COR-L47 (cell line): Measurements from ENCODE around the gene CMIP.

Source experiments
- DNase-seq: peaks from one replicate; lab custom pipeline; 2025; lab: John Stamatoyannopoulos, UW

Gene CMIP

DNA sequence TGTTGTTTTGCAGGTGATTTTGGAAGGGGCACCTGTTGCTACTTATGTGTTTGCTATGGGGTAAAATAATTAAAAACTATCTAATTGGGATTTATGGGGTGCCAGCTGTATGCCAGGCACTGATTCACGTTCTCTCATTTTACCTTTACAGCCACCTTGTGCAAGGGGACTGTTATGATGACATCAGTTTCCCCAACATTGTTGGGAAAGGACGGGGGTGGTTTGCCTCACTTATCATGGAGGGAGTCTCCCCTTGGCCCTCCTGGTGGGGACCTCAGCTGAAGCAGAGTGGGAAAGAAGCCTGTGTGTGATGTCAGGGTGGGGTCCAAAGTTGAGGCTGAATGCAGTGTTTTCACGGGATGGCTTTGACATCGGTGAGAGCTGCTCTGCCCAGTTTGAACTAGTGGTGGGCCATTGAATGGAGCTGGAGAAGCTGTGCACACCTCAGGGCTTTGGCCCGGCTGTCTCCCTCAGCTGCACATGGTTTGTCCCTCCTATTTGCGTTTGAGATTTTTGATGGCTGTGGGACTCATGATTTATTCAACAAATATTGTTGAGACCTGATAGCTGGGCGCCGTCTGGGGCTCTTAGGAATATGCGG is 36.1 kb downstream of the CMIP start:
- DNase-seq: no peak

DNA sequence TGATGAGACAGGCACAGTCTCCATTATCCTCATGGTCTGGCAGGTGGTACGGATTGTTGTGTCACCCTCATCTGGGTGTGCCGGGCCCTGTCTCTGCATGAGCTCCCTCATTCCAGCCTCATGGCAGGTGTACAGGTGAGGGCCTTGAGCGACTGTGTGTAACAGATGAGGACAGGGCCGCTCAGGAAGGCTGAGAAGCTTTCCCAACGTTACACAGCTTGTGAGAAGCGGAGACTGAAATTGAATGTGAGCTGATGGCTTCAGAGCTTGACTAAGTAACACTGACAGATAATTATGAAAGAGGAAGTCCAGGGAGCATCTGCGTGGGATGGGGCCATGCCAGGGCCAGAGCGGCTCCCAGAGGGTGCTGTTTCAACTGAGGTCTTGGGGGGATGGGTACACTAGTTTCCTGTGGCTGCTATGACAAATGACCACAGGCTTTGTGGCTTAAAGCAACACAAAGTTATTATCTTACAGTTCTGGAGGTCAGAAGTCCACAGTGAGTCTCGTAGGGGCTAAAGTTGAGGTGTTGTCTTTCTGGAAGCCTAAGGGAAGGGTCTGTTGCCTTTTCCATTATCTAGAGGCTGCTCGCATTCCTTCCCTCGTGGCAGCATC is 36.7 kb downstream of the CMIP start:
- DNase-seq: no peak

DNA sequence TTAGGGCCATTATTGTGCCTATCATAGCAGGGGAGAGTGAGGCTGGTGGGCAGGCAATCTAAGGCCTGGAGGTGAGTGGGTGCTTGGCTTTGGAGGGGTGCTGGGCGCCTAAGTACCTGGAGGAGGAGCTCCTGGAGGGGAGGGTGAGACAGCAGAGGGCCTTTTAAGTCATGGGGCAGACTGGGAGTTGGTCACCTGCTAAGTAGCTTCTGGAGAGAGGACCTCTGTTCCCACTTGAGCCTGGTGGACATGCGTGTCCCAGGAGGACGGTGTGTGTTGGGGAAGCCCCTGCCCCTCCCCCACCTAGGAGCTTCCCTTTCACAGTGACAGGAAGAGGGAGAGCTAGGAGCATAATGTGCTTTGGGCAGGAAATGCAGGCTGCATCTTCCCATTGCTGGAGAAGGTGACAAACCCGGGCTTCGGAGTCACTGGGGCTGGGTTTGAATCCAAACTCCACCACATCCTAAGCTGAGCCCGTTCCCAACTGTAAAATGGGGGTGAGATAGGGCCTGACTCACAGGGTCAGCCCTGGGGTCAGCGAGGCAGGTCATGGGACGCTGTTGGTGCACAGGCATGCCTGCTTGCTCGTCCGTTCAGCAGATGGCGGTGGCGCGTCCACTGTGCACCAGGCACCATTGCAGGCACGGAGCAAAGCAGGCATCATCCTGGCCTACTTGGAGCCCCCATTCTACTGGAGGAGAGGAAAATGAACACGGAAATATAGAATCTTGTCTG is 37.9 kb downstream of the CMIP start:
- DNase-seq: no peak

DNA sequence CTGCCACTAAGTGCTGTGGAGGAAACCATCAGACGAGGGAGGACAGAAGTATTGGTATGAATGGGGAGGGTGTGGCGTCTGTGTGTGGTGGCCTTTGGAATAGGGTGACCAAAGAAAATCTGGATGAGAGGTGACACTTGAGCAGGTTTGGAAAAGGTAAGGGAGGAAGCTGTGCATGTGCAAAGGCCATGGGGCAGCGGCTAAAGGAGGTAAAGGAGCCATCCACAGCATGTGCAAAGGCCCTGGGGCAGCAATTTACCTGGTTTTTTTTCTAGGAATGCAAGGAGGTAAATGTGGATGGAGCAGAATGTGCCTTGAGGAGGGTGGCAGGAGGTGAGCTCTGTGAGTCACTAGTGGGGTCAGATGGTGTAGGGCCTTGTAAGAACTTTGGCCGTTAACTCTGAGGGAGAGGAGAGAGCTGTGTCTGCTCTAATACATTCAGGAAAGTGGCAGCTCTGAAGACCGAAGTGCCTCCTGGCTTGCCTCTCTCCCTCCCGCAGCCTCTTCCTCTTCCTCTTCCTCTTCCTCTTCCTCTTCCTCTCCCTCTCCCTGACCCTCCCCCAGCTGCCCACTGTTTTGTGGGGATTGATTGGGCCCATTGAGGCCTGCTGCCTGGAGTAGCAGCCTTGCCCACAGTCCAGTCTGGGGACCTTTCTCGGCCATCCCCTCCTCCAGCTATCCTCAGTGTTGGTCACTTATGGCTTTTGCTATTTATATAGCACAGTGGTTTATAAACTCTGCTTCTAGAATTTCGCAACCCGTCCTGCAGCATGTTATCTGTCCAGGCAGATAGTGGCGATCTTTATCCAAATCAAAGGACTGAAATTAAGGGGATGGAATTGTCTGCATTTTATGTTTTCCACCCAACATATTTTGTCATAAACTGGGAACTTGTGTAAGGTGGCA is 38.7 kb downstream of the CMIP start:
- no peak for DNase-seq

DNA sequence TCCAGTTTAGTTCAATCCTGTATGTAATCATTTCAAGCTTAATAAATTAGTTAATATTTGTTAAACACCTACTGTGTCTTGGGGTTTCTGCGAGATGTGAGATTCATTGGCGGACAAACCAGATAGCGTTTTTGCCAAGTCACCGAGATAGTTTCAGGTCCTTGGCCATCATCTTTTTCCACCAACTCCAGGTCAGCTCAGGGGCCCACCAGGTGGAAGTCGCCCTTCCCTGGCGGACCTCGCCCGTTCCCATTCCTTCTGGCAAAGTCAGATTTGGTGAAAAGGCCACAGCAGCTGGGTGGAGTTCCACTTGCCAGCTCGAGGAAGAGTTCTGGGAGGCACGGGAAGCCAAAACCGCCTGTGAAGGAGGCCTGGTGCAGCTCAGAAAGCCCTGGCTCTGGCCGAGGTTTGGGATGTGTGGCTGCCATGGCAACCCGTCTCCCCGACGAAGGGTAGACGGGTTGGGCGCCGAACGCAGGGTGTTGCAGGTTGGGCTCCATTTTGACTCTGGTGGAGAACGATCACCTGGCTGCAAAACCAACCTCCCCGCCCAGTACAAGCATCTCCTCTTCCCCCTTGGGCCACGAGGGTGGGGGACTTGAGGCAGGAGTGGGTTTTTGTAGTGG is 39.5 kb downstream of the CMIP start:
- DNase-seq: no peak

DNA sequence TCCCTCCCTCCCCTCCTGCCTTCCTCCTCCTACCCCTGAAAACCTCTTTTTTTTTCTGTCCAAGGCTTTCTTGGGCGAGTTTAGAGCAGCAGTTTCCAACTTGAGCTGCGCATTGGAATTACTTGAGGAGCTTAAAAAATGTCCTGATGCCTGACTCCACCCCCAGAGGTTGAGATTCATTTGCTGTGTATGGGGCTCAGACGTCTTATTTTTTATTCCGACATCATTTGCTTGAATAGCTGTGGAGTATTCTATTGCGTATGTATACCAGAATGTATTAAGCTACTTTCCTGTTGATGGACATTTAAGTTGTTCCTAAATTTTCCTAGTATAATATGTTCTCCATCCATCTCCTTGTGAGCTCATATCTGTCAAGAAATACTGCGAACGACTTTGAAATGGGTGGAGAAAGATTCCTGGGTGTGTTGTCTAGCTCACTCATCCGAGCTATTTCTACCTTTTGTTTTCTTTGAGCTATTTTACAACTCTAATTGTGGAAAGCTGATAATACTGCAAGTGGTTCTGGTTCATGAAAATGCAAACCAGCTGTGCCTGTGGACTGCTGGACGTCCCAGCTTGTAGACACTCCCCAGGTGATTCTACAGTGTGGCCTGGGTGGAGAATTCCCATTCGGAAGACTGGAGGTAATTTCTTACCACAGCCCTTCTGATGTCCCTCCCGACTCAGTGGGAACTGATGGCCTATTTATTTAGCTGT is 40.5 kb downstream of the CMIP start:
- DNase-seq: no peak

DNA sequence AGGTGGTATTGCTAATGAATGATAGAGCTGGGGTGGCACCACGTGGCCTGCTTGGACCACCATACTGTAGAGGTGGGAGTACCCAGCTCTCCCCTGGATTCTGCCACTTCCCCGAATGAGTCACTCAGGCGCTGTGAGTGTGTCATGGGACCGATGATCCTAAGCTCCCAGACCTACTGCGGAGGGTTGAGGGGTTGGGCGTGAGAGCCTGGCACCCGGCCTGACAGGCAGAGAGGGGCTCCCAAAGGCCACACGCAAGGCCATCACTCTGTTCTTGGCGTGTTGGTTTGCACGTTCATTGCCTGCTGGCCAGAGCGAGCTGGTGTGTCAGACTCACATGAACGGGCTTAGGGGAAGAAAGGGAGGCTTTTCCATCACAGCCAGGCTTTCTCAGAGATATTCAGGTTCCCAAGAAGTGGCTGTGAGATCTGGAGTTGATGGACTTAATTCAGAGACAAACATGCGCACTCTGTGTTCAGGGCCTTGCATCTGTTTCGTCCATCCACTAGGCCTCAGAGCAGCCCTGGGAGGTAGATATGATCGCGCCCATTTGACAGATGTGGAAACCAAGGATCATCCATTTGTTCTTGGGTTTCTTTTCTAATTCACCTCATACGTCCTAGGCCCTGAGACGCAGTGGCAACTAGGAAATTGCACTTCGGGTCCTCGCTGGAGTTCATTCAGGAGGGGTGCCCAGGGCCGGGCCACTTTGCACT is 41.4 kb downstream of the CMIP start:
- DNase-seq: no peak

DNA sequence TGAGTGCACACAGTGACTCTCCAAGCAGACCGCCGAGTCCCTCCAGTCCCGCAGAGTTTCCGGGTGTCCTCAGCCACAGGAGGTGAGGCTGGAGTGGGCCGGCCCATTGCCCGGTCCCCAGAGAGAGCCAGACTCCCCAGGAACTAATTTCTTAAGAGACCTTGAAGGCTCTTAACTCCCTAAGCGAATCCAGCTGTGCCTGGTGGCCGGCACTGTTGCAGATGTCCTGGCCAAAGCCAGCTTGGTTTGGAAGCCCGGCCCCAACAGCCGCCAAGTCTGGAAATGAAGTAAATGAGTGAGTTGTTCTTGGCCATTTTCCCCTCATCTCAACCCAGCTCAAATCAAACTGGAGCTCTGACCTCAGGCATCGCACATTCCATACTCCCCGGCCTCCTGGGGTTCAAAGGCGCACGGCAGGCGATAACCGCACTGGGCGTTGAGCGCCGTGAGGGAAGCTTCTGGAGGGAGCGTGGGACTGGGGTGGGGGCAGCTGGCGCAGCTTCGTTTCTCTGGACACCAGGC is 42.0 kb downstream of the CMIP start:
- no peak for DNase-seq

DNA sequence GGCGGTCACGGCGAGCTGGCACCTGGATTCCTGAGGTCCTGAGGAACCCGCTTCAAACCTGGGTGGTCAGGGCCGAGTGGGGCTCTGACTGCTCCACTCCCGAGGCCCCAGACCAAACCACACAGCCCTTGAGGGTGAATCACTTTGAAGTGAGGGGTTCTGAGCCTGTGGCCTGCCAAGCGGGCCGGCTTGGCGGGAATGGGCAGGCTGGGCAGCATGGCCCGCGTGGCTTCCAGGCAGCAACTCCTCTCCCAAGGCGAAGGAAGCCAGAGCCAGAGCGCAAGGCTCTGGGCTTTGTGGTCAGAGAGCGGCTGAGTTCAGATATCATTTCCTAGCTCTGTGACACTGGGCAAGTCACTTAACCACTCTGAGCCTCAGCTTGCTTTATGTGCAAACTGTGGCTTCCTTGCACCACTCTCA is 42.7 kb downstream of the CMIP start:
- DNase-seq: no peak

DNA sequence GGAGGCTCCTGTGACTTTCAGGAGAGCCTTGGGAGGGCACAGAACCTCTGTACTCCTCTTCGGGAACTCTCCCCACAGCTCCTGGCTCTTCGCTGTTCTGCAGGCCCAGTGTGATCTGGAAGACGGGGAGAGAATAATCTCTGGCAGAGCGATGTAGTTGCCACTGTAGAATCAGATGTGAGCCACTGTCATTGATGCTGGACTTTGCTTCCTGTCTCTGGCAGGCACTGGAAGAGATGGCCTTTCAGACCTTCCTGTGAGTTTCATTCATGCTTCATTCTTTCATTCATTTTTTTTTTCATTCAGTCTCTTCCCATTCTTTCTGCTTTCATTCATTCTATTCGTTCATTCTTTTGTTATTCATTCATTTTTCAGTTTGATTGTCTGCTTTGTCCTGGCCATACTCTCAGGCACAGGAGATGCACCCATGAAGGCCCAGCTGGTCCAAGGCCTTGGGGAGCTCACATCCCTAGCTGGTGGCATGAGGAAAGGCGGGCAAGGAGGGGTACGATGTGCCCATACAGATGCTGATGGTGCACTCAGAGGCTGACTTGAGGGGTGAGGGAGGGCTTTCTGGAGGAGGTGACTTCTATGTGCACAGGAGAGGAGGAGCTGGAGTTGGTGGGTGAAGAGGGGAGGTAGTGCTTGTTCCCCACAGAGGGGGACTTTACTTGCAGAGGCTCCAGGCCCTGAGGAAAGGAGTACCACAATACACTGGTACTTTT is 44.2 kb downstream of the CMIP start:
- no peak for DNase-seq

DNA sequence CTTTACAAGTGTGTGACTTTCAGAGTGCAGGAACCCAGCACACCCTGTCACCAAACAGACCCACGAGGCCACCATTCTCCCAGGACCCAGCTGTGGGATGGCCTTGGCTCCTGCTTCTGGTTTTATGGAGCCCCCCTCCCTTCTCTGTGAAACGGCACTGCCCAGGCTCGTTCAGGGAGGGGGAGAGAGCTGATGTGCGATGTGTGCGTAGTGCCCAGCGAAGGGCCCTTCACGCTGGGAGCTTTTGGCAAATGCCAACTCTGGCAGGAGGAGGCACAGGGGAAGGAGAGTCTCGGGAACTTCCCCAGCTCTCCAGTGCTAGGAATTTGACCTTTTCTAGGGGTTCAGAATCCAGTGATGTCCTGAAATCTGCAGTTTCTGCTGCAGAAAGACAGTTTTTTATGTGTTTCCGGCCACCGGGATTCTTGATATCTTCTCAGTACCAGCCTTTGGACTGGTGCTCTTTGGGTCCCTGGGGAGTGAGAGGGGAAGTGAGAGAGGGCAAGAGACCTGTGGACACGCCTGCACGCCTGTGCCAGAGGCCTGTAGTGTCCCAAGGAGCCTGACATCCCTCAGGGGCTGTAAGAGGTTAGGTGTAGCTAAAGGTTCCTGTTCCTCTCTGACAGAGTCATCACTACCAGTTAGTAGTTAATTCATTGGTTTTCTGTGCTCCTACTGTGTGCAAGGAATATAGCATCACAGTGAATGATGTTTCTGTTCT is 45.1 kb downstream of the CMIP start:
- DNase-seq: no peak

DNA sequence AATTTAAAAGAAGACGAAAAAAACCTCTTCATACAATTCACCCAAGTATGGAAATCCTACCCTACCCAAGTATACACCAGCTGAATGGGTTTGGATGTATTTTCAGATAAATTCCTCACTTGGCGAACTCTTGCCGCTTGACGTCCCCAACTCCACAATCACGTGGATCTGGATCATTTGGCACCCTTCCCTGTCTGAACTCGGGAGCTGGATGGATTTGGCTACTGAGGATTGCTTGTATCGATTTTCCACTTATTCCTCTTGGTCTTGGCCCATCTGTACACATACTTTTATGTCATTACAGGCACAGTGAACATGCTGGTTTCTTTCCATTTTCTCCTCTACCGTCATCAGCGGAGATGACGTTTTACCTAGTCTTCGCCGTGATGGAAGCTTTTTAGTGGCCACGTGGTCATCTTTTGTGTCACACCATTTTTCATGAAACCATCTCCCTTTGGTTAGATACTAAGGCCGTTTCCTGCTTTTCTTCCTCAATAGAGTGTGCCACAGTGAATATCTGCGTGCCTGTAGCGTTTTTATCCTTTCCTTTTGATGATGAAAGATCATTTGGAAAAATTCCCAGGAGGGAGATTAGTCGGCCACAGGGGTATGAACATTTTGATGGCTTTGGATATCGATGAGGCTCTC is 47.1 kb downstream of the CMIP start:
- no peak for DNase-seq

DNA sequence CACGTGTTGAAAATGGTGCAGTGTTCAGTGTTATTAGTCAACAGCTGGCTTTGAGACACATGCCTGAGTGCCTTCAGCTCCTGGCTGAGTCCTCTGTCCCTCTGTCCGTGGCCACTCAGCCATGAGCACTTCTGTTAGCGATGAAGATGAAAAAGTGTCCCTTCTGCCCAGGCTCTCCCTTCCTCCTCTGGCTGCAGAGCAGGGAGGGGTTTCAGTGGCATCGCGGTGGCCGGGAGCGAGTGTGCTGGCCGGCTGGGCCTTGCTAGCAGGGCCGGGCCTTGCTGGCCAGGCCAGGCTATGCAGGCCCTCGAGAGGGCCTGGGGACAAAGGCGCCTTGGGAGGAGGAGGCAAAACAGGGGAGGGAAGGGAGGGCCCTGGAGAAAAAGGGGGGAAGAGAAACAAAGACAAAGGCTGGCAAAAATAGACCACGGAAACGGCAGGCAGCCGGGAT is 47.7 kb downstream of the CMIP start:
- no peak for DNase-seq

DNA sequence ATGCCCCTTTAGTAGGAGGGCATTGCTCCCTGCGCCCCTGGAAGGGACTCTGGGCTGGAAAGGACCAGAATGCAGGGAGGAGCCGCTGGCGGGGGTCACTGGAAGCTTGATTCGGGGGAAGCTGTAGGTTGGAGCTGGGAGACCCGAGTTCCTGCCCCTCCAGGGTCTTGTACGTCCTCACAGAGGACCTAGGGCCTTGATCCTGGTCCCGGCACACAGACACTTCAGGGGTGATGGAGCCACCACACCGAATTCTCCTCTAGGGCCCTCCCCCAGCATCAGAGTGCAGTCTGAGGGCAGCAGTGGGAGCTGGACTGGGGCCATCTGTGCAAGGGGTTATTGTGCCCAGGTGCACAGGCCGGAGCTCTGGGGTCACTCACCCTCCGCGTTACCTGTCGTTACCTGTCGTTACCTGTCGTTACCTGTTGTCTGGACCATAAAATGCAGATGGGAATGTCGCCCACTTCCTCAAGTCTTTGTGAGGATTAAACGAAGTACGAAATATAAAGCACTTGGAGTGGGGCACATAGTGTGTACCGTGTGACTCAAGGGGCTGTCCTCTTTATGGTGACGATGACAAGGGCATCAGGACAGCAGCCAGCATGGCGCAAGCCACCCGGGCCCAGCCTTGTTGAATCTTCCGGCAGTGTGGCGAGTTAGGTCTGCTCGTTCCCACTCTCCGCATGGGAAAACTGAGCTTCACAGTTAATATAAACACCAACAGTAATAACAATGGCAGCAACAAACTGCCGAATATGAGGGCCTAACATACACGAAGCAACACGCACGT is 48.6 kb downstream of the CMIP start:
- no peak for DNase-seq

DNA sequence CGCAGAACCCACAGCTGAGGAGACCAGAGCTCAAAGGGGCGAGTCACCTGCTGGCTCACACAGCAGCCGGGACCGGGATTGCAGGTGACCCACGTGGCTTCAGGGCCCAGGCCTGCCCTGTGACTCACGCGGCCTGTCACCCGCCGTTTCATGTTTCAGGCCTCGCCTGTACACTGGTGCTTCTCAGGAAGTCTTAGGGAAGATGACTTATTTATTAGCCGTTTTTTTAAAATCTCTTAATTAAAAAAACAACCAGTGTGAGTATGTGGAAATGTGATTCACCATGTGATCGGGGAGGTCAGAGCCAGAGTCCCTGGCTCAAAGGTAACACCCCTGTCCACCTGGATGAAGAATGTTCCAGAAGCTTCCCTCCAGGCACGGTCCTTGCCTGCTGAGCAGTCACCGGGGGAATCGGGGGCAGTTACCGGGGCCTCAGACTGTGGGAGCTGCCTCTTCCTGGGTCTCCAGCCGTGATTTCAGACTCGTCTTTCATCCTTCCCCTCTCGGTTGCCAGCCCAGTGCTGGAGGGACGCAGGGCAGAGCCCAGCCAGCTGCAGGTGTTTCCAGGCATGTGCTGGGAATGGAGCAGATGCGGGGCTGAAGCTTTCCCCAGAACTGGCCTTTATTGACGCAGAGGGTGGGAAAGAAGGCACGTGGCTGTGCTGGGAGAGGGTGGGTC is 49.3 kb downstream of the CMIP start:
- DNase-seq: no peak

DNA sequence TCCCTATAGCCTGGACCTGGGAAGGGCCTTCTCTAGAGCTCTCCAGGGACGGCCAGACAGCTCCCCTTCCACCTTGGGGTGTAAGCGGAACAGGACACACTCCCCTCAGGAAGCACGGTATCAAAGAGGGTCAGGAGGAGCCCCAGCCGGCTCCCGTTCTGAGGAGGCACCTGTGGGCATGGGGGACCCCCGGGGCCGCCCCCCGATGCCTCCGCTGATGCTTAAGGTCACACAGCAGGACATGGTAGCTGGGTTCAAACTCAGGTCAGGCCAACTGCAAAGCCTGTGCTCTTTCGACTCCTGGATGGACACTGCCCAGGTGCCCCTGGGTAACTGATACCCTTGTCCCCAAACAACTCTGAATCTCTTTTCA is 49.8 kb downstream of the CMIP start:
- DNase-seq: no peak

DNA sequence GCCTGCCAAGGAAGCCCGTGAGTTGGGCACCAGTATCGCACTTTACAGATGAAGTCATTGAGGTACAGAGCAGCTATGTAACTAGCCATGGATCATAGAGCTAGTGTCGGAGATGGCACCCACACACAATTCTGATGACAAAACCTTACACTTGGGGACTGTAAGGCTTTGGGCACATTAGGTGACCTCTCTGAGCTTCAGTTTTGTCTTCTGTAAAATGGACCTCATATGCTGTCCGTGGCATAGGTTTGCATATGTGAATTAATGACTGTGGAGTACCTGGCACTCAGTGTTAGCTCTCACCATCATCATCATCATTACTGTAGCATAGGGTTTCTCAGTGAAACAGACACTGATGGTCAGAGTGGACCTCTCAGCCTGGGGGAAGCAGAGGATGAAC is 50.3 kb downstream of the CMIP start:
- no peak for DNase-seq
